GM12892 (cell line): Measurements from ENCODE around the gene TNPO3.
"Not testable (repeated sequence)": the region's sequence is repeated elsewhere in the genome, so short reads cannot be mapped to it uniquely, and the experiment has no call there.

Experiments used
- DNase-seq: peaks from one replicate; pipeline ENCODE4 v3.0.0; 2011; ENCODE audit not compliant: insufficient read length
- FAIRE-seq: peaks from 2 replicates; lab custom pipeline; 2011; peaks lifted over from hg19 to GRCh38; lab: Jason Lieb, UNC
- POLR2A ChIP-seq: IDR thresholded peaks from 2 replicates; pipeline ENCODE4 v1.6.1; 2011; ENCODE audit warnings: low read depth, low read length, control low read depth
- POLR2AphosphoS5 ChIP-seq: IDR thresholded peaks from 2 replicates; pipeline ENCODE4 v1.6.1; 2011; ENCODE audit warnings: low read depth, low read length, control low read depth
- TAF1 ChIP-seq: IDR thresholded peaks from 2 replicates; pipeline ENCODE4 v1.6.1; 2011; ENCODE audit warnings: low read depth, mild to moderate bottlenecking, control low read depth, low read length, borderline replicate concordance

Gene TNPO3

GRCh38 chr7:129007572-129007971, 47.3 kb downstream of the TNPO3 start:
- TF ChIP-seq POLR2A, result no peak
- no peak for TF ChIP-seq POLR2AphosphoS5
- no peak for TF ChIP-seq TAF1
- DNase-seq (no peak), FAIRE-seq (no peak)

DNA sequence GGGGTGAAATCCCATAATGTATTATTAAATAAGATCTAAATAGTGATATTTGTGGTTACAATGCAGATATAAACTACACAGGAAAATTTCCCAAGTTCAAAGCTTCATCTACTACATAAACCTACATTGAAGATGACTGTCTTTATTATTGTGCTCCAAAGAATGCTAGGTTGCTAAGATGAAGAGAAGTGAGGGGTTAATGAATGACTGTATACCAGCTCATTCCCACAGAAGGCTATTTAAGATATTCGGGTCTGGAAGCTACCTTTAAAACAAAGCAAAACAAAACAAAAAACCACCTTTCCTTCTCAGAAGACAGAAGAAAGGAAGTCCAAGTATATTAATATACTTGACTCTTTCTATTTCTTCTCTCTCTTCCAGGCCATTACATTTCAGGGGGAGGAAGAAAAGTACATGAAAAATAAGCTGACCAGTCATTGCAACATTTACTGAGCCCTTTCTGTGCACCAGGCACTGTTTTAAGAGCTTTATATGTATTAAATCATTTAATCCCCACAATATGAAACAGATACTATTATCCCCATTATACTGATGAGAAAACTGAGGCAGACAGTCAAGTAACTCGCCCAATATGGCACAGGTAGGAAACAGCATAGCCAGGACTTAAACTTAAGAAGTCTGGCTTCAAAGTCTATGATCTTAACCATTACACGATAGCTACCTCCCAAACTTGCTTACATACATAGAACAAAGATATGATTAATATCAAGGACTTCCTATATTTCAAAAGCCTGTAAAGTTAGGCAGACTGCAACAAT, 48.1 kb downstream of the TNPO3 start:
- no peak for TF ChIP-seq POLR2AphosphoS5
- no peak for TF ChIP-seq TAF1
- no peak for TF ChIP-seq POLR2A
- FAIRE-seq, result no peak

DNA sequence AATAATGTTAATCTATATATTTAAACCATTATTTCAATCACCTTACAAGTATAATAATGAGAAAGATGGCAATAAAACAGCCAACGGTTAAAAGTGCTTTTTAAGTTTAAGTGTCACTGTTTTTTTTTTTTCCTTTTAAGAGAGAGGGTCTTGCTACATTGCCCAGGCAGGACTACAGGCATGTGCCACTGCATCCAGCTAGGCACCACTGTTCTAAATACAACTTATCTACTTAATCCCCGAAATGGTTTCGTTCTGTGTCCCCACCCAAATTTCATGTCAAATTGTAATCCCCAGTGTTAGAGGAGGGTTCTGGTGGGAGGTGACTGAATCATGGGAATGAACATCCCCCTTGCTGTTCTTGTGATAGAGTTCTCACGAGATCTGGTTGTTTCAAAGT, 49.7 kb downstream of the TNPO3 start:
- DNase-seq (no peak), FAIRE-seq (peak; percentile 5)
- no peak for TF ChIP-seq POLR2AphosphoS5
- TF ChIP-seq POLR2A, result no peak
- no peak for TF ChIP-seq TAF1

More for the DNA sequence above, 48.1 kb downstream of the TNPO3 start:
- no peak for DNase-seq

GRCh38 chr7:128997181-128997580, 57.7 kb downstream of the TNPO3 start:
- DNase-seq (no peak), FAIRE-seq (no peak)
- TF ChIP-seq POLR2AphosphoS5 (no peak), POLR2A (no peak), TAF1 (no peak)

GRCh38 chr7:128994560-128994959, 60.4 kb downstream of the TNPO3 start:
- not testable (repeated sequence) for FAIRE-seq, DNase-seq

DNA sequence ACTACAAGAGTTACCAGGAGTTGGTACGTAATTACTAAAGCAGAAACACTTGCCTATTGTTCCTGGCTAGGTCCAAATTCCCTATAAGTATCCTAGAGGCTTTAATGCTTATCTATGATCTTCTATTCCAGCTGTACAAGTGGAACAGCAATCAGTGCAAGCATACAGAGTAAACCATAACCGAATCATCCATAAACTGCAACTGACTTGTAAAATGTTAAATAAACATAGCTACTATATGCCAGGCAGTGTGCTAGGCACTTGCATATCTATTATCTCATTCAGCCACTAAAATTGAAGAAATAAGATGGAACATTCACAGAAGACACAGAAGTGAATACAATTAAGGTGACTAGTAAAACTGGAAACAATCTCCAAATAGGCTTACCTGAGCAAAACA, 61.5 kb downstream of the TNPO3 start:
- DNase-seq (no peak), FAIRE-seq (no peak)
- TF ChIP-seq POLR2A, result no peak
- TF ChIP-seq POLR2AphosphoS5, result no peak
- TF ChIP-seq TAF1, result no peak

GRCh38 chr7:128989961-128990360, 65.0 kb downstream of the TNPO3 start:
- FAIRE-seq (no peak), DNase-seq (no peak)
- TF ChIP-seq TAF1 (no peak), POLR2A (no peak), POLR2AphosphoS5 (no peak)

GRCh38 chr7:128988372-128988771, 66.5 kb downstream of the TNPO3 start:
- FAIRE-seq, result no peak
- TF ChIP-seq POLR2AphosphoS5 (no peak), POLR2A (no peak), TAF1 (no peak)
- no peak for DNase-seq

- TF ChIP-seq POLR2AphosphoS5, result no peak
- no peak for TF ChIP-seq TAF1
- no peak for TF ChIP-seq POLR2A
- no peak for DNase-seq
- FAIRE-seq, result no peak
These were observed 68.3 kb downstream of the TNPO3 start for GRCh38 chr7:128986609-128987008.

- FAIRE-seq, result no peak
- DNase-seq, result no peak
- no peak for TF ChIP-seq POLR2AphosphoS5
These were observed 69.3 kb downstream of the TNPO3 start for GRCh38 chr7:128985660-128986059.

DNA sequence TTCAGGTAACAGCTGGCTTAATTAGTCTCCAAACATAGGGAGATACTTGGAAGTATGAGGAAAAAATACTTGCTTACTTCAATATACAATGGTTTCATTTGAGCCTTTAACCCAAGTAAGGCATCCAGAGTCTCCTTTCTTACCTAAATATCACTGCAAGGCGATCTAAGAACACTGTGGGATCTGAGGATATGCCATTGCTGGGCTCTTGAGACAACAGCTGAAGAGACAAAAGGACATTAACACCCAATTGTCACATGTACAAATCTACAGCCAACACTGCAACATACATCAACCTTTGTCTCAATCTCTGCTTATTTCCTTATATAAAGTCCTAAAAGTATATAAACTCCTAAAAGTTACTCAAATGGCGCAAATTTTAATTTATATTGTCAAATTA, 72.8 kb downstream of the TNPO3 start:
- FAIRE-seq (no peak), DNase-seq (no peak)
- TF ChIP-seq POLR2AphosphoS5, result no peak
- TF ChIP-seq POLR2A, result no peak
- TF ChIP-seq TAF1, result no peak

GRCh38 chr7:128974241-128974934, 80.5 kb downstream of the TNPO3 start:
- DNase-seq, result no peak
- no peak for TF ChIP-seq TAF1
- no peak for TF ChIP-seq POLR2AphosphoS5
- no peak for TF ChIP-seq POLR2A
- FAIRE-seq, result no peak
